Osteoblast (primary cell): ENCODE data around the gene NTRK3. TPM values are rescaled to one million over a fixed set of nuclear protein-coding genes. Genes with fewer than 3 reads are reported as not detected.

Experiments
- DNase-seq: peaks from one replicate; pipeline ENCODE4 v3.0.0; 2011; ENCODE audit warnings: low spot score, mixed read lengths; ENCODE audit not compliant: insufficient read length; ENCODE audit errors: missing footprints
- H2AFZ ChIP-seq: 2 replicates; pipeline ENCODE4 v1.6.0; 2011; ENCODE audit warnings: mild to moderate bottlenecking, low read length
- H3K27ac ChIP-seq: 2 replicates; pipeline ENCODE4 v1.5.1; 2011; ENCODE audit warnings: mild to moderate bottlenecking, low read depth, low read length, moderate library complexity
- H3K27me3 ChIP-seq: 2 replicates; pipeline ENCODE4 v1.6.0; 2012; ENCODE audit warnings: mild to moderate bottlenecking, control low read depth, inconsistent platforms, low read length, moderate library complexity; ENCODE audit not compliant: insufficient read depth
- H3K36me3 ChIP-seq: 2 replicates; pipeline ENCODE4 v1.5.1; 2011; ENCODE audit warnings: mild to moderate bottlenecking, low read length, control low read depth, moderate library complexity; ENCODE audit not compliant: insufficient read depth
- H3K4me1 ChIP-seq: 2 replicates; pipeline ENCODE4 v1.5.1; 2011; ENCODE audit warnings: mild to moderate bottlenecking, low read length, control low read depth, moderate library complexity; ENCODE audit not compliant: insufficient read depth
- H3K4me2 ChIP-seq: 2 replicates; pipeline ENCODE4 v1.6.0; 2011; ENCODE audit warnings: mild to moderate bottlenecking, low read length; ENCODE audit not compliant: insufficient read depth
- H3K4me3 ChIP-seq: fragments of 200-600 bp; sonication (generic); 3 replicates; pipeline ENCODE4 v1.5.1; 2012; ENCODE audit warnings: mild to moderate bottlenecking, low read length, inconsistent platforms; ENCODE audit not compliant: insufficient read depth
- H3K79me2 ChIP-seq: 2 replicates; pipeline ENCODE4 v1.6.0; 2012; ENCODE audit warnings: mild to moderate bottlenecking, low read length, control low read depth, inconsistent platforms; ENCODE audit not compliant: insufficient read depth
- H3K9me3 ChIP-seq: 2 replicates; pipeline ENCODE4 v1.5.1; 2011; ENCODE audit warnings: low read depth, low read length, control low read depth
- H4K20me1 ChIP-seq: 2 replicates; pipeline ENCODE4 v1.6.0; 2012; ENCODE audit warnings: mild to moderate bottlenecking, low read length, control low read depth; ENCODE audit not compliant: insufficient read depth
- CTCF ChIP-seq: IDR thresholded peaks from 2 replicates; pipeline ENCODE4 v1.5.1; 2011; ENCODE audit warnings: mild to moderate bottlenecking, low read depth, low read length, moderate library complexity; ENCODE audit errors: extremely low read depth
- total RNA-seq: library from RNA; depleted of rRNA; stranded (reverse); fragments of >200 nt; gene quantifications from 2 replicates; pipeline ENCODE4 v1.2.3, GENCODE V29; 2012

Gene NTRK3
- total RNA-seq, 1 donor: 0.72 TPM

GRCh38 chr15:87907676-87908446, 348.7 kb downstream of the NTRK3 start:
- H2AFZ ChIP-seq: no peak overlapping the region
- H3K27ac ChIP-seq: no peak overlapping the region
- H3K4me2 ChIP-seq: no peak overlapping the region
- TF ChIP-seq CTCF: no peak
- no peaks in the 10 kb centered on the region for H3K27me3 ChIP-seq
- no peaks in the 10 kb centered on the region for H3K79me2 ChIP-seq
- no peaks in the 10 kb centered on the region for H3K9me3 ChIP-seq
- no peaks in the 10 kb centered on the region for H4K20me1 ChIP-seq
- no peaks in the 10 kb centered on the region for H3K36me3 ChIP-seq
- no peaks in the 10 kb centered on the region for H3K4me1 ChIP-seq
- no peak for DNase-seq
- H3K4me3 ChIP-seq: no peak overlapping the region

GRCh38 chr15:87906444-87906843, 350.1 kb downstream of the NTRK3 start:
- Histone ChIP-seq H2AFZ (no peak overlapping the region), H4K20me1 (no peaks in the 10 kb centered on the region), H3K79me2 (no peaks in the 10 kb centered on the region), H3K9me3 (no peaks in the 10 kb centered on the region), H3K27me3 (no peaks in the 10 kb centered on the region), H3K4me1 (no peaks in the 10 kb centered on the region), H3K4me3 (no peak overlapping the region), H3K36me3 (no peaks in the 10 kb centered on the region), H3K4me2 (no peak overlapping the region), H3K27ac (no peak overlapping the region)
- no peak for DNase-seq
- no peak for TF ChIP-seq CTCF

- no peaks in the 10 kb centered on the region for H3K36me3 ChIP-seq
- H4K20me1 ChIP-seq: no peaks in the 10 kb centered on the region
- no peaks in the 10 kb centered on the region for H3K4me1 ChIP-seq
- no peaks in the 10 kb centered on the region for H3K79me2 ChIP-seq
- H3K27ac ChIP-seq: no peak overlapping the region
- H3K9me3 ChIP-seq: no peaks in the 10 kb centered on the region
- TF ChIP-seq CTCF: no peak
- H3K27me3 ChIP-seq: no peaks in the 10 kb centered on the region
- no peak for DNase-seq
- peak overlapping the region; percentile 5 for H2AFZ ChIP-seq
- no peak overlapping the region for H3K4me3 ChIP-seq
- H3K4me2 ChIP-seq: no peak overlapping the region
Measured at GRCh38 chr15:87902772-87903426, 353.6 kb downstream of the NTRK3 start.

- no peak for DNase-seq
- no peaks in the 10 kb centered on the region for H3K27me3 ChIP-seq
- no peak for TF ChIP-seq CTCF
- H3K4me1 ChIP-seq: no peaks in the 10 kb centered on the region
- no peak overlapping the region for H3K4me3 ChIP-seq
- no peak overlapping the region for H3K27ac ChIP-seq
- H3K79me2 ChIP-seq: no peaks in the 10 kb centered on the region
- H2AFZ ChIP-seq: no peak overlapping the region
- no peaks in the 10 kb centered on the region for H3K36me3 ChIP-seq
- H4K20me1 ChIP-seq: no peaks in the 10 kb centered on the region
- no peaks in the 10 kb centered on the region for H3K9me3 ChIP-seq
- no peak overlapping the region for H3K4me2 ChIP-seq
Measured at GRCh38 chr15:87901926-87902690, 354.4 kb downstream of the NTRK3 start.
